Hepatocyte (in vitro differentiated cells): Measurements from ENCODE around the gene MAGI2.
A peak's percentile ranks its signal among the peaks of the same experiment; 100 is the strongest.

Source experiments
- CTCF ChIP-seq: fragments of 200-600 bp; sonication (generic); IDR thresholded peaks from 2 replicates; pipeline ENCODE4 v1.5.1; 2016; ENCODE audit warnings: antibody characterized with exemption, mild to moderate bottlenecking; ENCODE audit not compliant: poor library complexity
- EZH2phosphoT487 ChIP-seq: fragments of 200-600 bp; sonication (generic); IDR thresholded peaks from one replicate; pipeline ENCODE4 v1.6.1; 2018; ENCODE audit warnings: antibody characterized with exemption, mild to moderate bottlenecking, low read depth, moderate library complexity; ENCODE audit not compliant: unreplicated experiment, severe bottlenecking

GRCh38 chr7:79272066-79272669, 181.3 kb downstream of the MAGI2 start:
- TF ChIP-seq EZH2phosphoT487 (no peak), CTCF (peak; percentile 67)
